Activated CD4-positive, alpha-beta T cell treated with anti-CD3 and anti-CD28 coated beads, Interleukin-2, Interleukin-4, amounts not matched to agents 100 ng/mL and 50 ng/mL, durations not matched to agents 16 hours and 8 hours (primary cell): ENCODE measurements around the gene CCDC179.

Source experiments
- DNase-seq: peaks from one replicate; pipeline ENCODE4 v3.0.0-alpha.2; 2020; ENCODE audit warnings: low spot score

CCDC179 gene

GRCh38 chr11:22860241-22860640 is at the start of gene CCDC179:
TSS of gene CCDC179 (minus strand) at chr11:22860474. CDS start at chr11:22860421, 53 bp downstream.
- DNase-seq, result no peak

GRCh38 chr11:22903782-22904181 is 43.5 kb upstream of the CCDC179 start:
- DNase-seq, result no peak

- no peak for DNase-seq
Observed at GRCh38 chr11:22901603-22902002, 41.3 kb upstream of the CCDC179 start.

GRCh38 chr11:22900764-22901486 is 40.7 kb upstream of the CCDC179 start:
- DNase-seq, result no peak

GRCh38 chr11:22898036-22898435 is 37.8 kb upstream of the CCDC179 start:
- no peak for DNase-seq

- no peak for DNase-seq
Observed at GRCh38 chr11:22890227-22890626, 30.0 kb upstream of the CCDC179 start.

- no peak for DNase-seq
Observed at GRCh38 chr11:22884217-22884616, 23.9 kb upstream of the CCDC179 start.

- no peak for DNase-seq
Observed at GRCh38 chr11:22879630-22880029, 19.4 kb upstream of the CCDC179 start.

GRCh38 chr11:22878604-22879003 is 18.3 kb upstream of the CCDC179 start:
- DNase-seq, result no peak

- DNase-seq, result no peak
Observed at GRCh38 chr11:22878039-22878438, 17.8 kb upstream of the CCDC179 start.

GRCh38 chr11:22875869-22876473 is 15.7 kb upstream of the CCDC179 start:
- DNase-seq, result peak; percentile 81

GRCh38 chr11:22869325-22869724 is 9.1 kb upstream of the CCDC179 start:
- DNase-seq, result no peak

- no peak for DNase-seq
Observed at GRCh38 chr11:22859756-22860155, 518 bp downstream of the CCDC179 start.

GRCh38 chr11:22851477-22851876 is 8.8 kb downstream of the CCDC179 start:
- DNase-seq, result no peak

GRCh38 chr11:22846726-22847125 is 13.5 kb downstream of the CCDC179 start:
- DNase-seq, result no peak

GRCh38 chr11:22832315-22833015 is 27.8 kb downstream of the CCDC179 start:
- no peak for DNase-seq

GRCh38 chr11:22830082-22830414 is 30.2 kb downstream of the CCDC179 start:
- DNase-seq, result no peak

- DNase-seq, result peak; percentile 94
Observed at GRCh38 chr11:22829231-22830081, 30.8 kb downstream of the CCDC179 start, which contains the start of gene SVIP. TSS of gene SVIP (minus strand) at chr11:22829801. CDS start at chr11:22829748, 53 bp downstream.

GRCh38 chr11:22828373-22828772 is 31.9 kb downstream of the CCDC179 start:
- DNase-seq, result peak; percentile 1

- no peak for DNase-seq
Observed at GRCh38 chr11:22822203-22822602, 38.1 kb downstream of the CCDC179 start.

- DNase-seq, result no peak
Observed at GRCh38 chr11:22809893-22810292, 50.4 kb downstream of the CCDC179 start.

GRCh38 chr11:22808571-22809197 is 51.6 kb downstream of the CCDC179 start:
- no peak for DNase-seq
